ENCODE measurements around the gene BACH2. TPM values are rescaled to one million over a fixed set of nuclear protein-coding genes. Genes with fewer than 3 reads are reported as not detected.

BACH2 gene
- total RNA-seq, 1 experiment from 2014 or later: 3.3 TPM

DNA sequence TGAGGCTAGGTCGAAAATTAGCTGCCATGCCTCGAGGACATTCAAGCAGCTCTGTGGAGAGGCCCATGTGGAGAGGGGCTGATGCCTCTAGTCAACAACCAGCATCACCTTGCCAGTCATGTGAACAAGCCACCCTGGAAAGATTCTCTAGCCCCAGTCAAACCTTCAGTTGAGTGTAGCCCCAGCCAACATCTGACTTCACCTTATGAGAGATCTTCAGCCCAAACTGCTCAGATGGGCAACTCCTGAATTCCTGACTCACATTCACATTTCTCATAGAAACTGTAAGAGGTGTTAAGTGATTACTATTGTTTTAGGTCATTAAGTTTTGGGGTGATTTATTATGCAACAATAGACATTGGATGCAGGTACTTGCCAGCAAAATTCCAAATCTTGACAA lies 357.5 kb downstream of the BACH2 start:
- Histone ChIP-seq H3K9me3 (ENCODE audit: control insufficient read depth in 1 of 2, insufficient read depth in 1 of 2, low read depth in 1 of 2, low read length in 2 of 2) (no peaks in the 10 kb centered on the region), H3K4me2 (ENCODE audit: low read length) (no peak overlapping the region), H3K36me3 (ENCODE audit: control insufficient read depth in 1 of 2, insufficient read depth in 2 of 2, low read length in 2 of 2) (no peaks in the 10 kb centered on the region), H3K4me3 (replicated peaks in 1 of 2; ENCODE audit: low read depth in 1 of 2, low read length in 2 of 2) (no peak overlapping the region), H3K27ac (ENCODE audit: low read depth, low read length) (no peak overlapping the region), H3K9me2 (ENCODE audit: insufficient read depth) (no peaks in the 10 kb centered on the region), H2AFZ (ENCODE audit: low read depth, low read length, poor library complexity, severe bottlenecking) (no peak overlapping the region), H3K27me3 (ENCODE audit: insufficient read depth, low read length) (no peaks in the 10 kb centered on the region), H4K20me1 (ENCODE audit: insufficient read depth) (no peaks in the 10 kb centered on the region), H3K79me2 (ENCODE audit: insufficient read depth, low read length) (no peaks in the 10 kb centered on the region), H3K9ac (ENCODE audit: low read length) (no peak overlapping the region), H3K4me1 (ENCODE audit: control insufficient read depth in 1 of 2, insufficient read depth in 2 of 2, low read length in 2 of 2) (no peaks in the 10 kb centered on the region)
- ChIA-PET CTCF (interaction anchor here (0.7 to 4.9 kb wide), 2 partner anchors 454 to 540 kb away, joined by 4 to 165 read pairs; no protein-coding TSS in a partner anchor), RAD21 (ENCODE audit: low non-redundant PET in 1 of 2, low total read pairs in 2 of 2, uncharacterized antibody in 2 of 2, unreplicated experiment in 2 of 2) (no interaction called here), POLR2A (no interaction called here)
- BruUV-seq (replicated peaks): no TSS peak
- intact Hi-C loops (cut with micrococcal nuclease): no loop called here
- no peak for ATAC-seq
- DNase-seq (ENCODE audit: low read depth, low spot score): no peak
- TF ChIP-seq ELF1 (IDR thresholded peaks at IDR 0.05; ENCODE audit: borderline replicate concordance, low read depth) (no peak), CEBPB (IDR thresholded peaks at IDR 0.05; ENCODE audit: low read depth) (no peak), EZH2 (IDR thresholded peaks at IDR 0.05) (no peak), SIN3A (IDR thresholded peaks at IDR 0.05; ENCODE audit: low read depth) (no peak), RAD21 (IDR thresholded peaks at IDR 0.05; ENCODE audit: low read depth) (no peak), POLR2AphosphoS5 (IDR thresholded peaks at IDR 0.05; ENCODE audit: low read depth, low read length) (no peak), POLR2A (IDR thresholded peaks at IDR 0.05; ENCODE audit: borderline replicate concordance, extremely low read depth, insufficient read depth, insufficient read length) (no peak), SP1 (IDR thresholded peaks at IDR 0.05; ENCODE audit: low read depth) (no peak), FOSL1 (IDR thresholded peaks at IDR 0.05; ENCODE audit: low read depth) (no peak), JUND (IDR thresholded peaks at IDR 0.05) (no peak), SRF (IDR thresholded peaks at IDR 0.05; ENCODE audit: low read depth) (no peak), TCF7L2 (IDR thresholded peaks at IDR 0.05; ENCODE audit: borderline replicate concordance, extremely low read depth, insufficient read depth, insufficient read length) (no peak), CBX3 (IDR thresholded peaks at IDR 0.05; ENCODE audit: low read depth) (no peak), EGR1 (IDR thresholded peaks at IDR 0.05; ENCODE audit: low read depth) (no peak)
- TF ChIP-seq, protein P1, sequence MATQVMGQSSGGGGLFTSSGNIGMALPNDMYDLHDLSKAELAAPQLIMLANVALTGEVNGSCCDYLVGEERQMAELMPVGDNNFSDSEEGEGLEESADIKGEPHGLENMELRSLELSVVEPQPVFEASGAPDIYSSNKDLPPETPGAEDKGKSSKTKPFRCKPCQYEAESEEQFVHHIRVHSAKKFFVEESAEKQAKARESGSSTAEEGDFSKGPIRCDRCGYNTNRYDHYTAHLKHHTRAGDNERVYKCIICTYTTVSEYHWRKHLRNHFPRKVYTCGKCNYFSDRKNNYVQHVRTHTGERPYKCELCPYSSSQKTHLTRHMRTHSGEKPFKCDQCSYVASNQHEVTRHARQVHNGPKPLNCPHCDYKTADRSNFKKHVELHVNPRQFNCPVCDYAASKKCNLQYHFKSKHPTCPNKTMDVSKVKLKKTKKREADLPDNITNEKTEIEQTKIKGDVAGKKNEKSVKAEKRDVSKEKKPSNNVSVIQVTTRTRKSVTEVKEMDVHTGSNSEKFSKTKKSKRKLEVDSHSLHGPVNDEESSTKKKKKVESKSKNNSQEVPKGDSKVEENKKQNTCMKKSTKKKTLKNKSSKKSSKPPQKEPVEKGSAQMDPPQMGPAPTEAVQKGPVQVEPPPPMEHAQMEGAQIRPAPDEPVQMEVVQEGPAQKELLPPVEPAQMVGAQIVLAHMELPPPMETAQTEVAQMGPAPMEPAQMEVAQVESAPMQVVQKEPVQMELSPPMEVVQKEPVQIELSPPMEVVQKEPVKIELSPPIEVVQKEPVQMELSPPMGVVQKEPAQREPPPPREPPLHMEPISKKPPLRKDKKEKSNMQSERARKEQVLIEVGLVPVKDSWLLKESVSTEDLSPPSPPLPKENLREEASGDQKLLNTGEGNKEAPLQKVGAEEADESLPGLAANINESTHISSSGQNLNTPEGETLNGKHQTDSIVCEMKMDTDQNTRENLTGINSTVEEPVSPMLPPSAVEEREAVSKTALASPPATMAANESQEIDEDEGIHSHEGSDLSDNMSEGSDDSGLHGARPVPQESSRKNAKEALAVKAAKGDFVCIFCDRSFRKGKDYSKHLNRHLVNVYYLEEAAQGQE (IDR thresholded peaks at IDR 0.05; ENCODE audit: low read depth): no peak
- TF ChIP-seq, protein P2, sequence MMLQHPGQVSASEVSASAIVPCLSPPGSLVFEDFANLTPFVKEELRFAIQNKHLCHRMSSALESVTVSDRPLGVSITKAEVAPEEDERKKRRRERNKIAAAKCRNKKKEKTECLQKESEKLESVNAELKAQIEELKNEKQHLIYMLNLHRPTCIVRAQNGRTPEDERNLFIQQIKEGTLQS (IDR thresholded peaks at IDR 0.05): no peak
- TF ChIP-seq, protein P3, sequence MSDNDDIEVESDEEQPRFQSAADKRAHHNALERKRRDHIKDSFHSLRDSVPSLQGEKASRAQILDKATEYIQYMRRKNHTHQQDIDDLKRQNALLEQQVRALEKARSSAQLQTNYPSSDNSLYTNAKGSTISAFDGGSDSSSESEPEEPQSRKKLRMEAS (IDR thresholded peaks at IDR 0.05): no peak
- TF ChIP-seq, protein P4, sequence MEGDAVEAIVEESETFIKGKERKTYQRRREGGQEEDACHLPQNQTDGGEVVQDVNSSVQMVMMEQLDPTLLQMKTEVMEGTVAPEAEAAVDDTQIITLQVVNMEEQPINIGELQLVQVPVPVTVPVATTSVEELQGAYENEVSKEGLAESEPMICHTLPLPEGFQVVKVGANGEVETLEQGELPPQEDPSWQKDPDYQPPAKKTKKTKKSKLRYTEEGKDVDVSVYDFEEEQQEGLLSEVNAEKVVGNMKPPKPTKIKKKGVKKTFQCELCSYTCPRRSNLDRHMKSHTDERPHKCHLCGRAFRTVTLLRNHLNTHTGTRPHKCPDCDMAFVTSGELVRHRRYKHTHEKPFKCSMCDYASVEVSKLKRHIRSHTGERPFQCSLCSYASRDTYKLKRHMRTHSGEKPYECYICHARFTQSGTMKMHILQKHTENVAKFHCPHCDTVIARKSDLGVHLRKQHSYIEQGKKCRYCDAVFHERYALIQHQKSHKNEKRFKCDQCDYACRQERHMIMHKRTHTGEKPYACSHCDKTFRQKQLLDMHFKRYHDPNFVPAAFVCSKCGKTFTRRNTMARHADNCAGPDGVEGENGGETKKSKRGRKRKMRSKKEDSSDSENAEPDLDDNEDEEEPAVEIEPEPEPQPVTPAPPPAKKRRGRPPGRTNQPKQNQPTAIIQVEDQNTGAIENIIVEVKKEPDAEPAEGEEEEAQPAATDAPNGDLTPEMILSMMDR (IDR thresholded peaks at IDR 0.05 in 2 of 3, conservative IDR thresholded peaks at IDR 0.05 in 1 of 3; ENCODE audit: borderline replicate concordance in 1 of 3, insufficient read depth in 1 of 3, low read depth in 2 of 3, low read length in 2 of 3): no peak
- TF ChIP-seq, protein P5, sequence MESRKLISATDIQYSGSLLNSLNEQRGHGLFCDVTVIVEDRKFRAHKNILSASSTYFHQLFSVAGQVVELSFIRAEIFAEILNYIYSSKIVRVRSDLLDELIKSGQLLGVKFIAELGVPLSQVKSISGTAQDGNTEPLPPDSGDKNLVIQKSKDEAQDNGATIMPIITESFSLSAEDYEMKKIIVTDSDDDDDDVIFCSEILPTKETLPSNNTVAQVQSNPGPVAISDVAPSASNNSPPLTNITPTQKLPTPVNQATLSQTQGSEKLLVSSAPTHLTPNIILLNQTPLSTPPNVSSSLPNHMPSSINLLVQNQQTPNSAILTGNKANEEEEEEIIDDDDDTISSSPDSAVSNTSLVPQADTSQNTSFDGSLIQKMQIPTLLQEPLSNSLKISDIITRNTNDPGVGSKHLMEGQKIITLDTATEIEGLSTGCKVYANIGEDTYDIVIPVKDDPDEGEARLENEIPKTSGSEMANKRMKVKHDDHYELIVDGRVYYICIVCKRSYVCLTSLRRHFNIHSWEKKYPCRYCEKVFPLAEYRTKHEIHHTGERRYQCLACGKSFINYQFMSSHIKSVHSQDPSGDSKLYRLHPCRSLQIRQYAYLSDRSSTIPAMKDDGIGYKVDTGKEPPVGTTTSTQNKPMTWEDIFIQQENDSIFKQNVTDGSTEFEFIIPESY (IDR thresholded peaks at IDR 0.05; ENCODE audit: extremely low read depth, insufficient replicate concordance, low read length): no peak

Measured in HCT116 (cell line).